ENCODE data around the gene ERH. TPM values are rescaled to one million over a fixed set of nuclear protein-coding genes. Genes with fewer than 3 reads are reported as not detected.

Gene ERH
- polyA plus RNA-seq, 3 donors from 2014 or later = 39.4 to 78.0 (median 66.7) TPM

DNA sequence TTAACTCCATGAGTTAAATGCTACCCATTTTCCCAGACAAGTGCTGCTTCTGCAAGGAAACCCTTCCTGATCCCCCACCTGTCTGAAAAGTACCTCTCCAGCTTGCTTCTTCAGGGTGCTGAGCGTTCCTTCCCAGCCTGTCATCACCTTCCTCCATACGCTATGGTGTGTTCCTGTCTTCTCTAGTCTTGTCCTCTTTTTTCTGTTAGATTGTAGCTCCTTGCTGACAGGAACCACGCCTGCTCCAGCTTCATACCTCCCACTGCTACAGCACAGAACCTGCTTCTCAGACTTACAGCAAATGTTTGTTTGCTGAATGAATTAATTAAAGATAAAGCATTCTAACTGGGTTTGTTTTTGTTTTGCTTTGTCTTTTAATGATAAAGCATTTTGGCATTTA is 39.1 kb downstream of the ERH start:
- DNase-seq = no peak
- peaks cover 8 to 10% of the 10 kb centered on the region in 2 donors for H3K4me1 Mint-ChIP-seq
- no peak overlapping the region for H3K4me3 Mint-ChIP-seq
- H3K36me3 Mint-ChIP-seq = no peaks in the 10 kb centered on the region
- H3K9me3 Mint-ChIP-seq = no peaks in the 10 kb centered on the region
- H3K27me3 Mint-ChIP-seq (ENCODE audit: low read depth in 3 of 3) = peaks cover 0 to 10% (median 2%) of the 10 kb centered on the region in 3 donors
- no peak overlapping the region for H3K27ac Mint-ChIP-seq

GRCh38 chr14:69358233-69358963 is 39.7 kb downstream of the ERH start:
- Mint-ChIP-seq H3K27me3 (ENCODE audit: low read depth in 3 of 3) (peaks cover 0 to 10% (median 4%) of the 10 kb centered on the region in 3 donors), H3K4me1 (peaks cover 8 to 10% of the 10 kb centered on the region in 2 donors), H3K4me3 (no peak overlapping the region), H3K36me3 (no peaks in the 10 kb centered on the region), H3K27ac (no peak overlapping the region), H3K9me3 (no peaks in the 10 kb centered on the region)
- DNase-seq = no peak

- H3K9me3 Mint-ChIP-seq = no peaks in the 10 kb centered on the region
- H3K4me3 Mint-ChIP-seq = no peak overlapping the region
- no peak for DNase-seq
- H3K27ac Mint-ChIP-seq = no peak overlapping the region
- peaks cover 0 to 5% (median 4%) of the 10 kb centered on the region in 3 donors for H3K27me3 Mint-ChIP-seq (ENCODE audit: low read depth in 3 of 3)
- peaks cover 8 to 10% of the 10 kb centered on the region in 2 donors for H3K4me1 Mint-ChIP-seq
- H3K36me3 Mint-ChIP-seq = no peaks in the 10 kb centered on the region
These were observed 40.4 kb downstream of the ERH start for GRCh38 chr14:69357544-69358200.

GRCh38 chr14:69356903-69357543 is 41.1 kb downstream of the ERH start:
- DNase-seq = no peak
- Mint-ChIP-seq H3K36me3 (no peaks in the 10 kb centered on the region), H3K9me3 (no peaks in the 10 kb centered on the region), H3K4me1 (peaks cover 8 to 10% of the 10 kb centered on the region in 2 donors), H3K4me3 (no peak overlapping the region), H3K27me3 (ENCODE audit: low read depth in 3 of 3) (peaks cover 0 to 5% (median 4%) of the 10 kb centered on the region in 3 donors), H3K27ac (no peak overlapping the region)

- no peak overlapping the region for H3K27ac Mint-ChIP-seq
- DNase-seq = no peak
These were observed 42.4 kb downstream of the ERH start for GRCh38 chr14:69355607-69356281.

DNA sequence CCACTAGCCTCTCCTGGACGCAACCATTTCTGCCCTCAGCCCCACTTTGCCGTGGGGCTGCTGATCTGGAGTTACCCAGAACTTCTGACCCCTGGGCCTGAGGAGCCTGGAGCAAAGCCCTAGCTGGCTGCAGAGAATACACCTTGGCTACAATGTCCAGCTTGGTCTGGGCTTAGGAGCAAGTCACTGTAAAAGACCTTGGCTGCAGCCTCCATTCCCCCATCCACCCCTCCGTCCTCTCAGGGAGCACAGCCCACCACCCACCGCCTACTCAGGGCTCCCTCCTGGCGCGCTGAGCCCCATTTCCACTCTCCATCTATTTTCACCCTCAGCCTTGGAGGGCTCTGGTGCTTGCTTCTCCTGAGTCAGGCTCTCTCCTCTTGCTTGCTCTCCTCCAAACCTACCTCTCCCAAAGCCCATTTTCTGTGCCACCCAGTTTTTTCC is 42.9 kb downstream of the ERH start:
- Mint-ChIP-seq H3K9me3 (no peaks in the 10 kb centered on the region), H3K27me3 (ENCODE audit: low read depth in 3 of 3) (peaks cover 0 to 8% (median 4%) of the 10 kb centered on the region in 3 donors), H3K4me1 (peaks cover 8 to 10% of the 10 kb centered on the region in 2 donors), H3K27ac (peak overlapping the region in 1 of 6 donors; percentile 66), H3K36me3 (no peaks in the 10 kb centered on the region), H3K4me3 (no peak overlapping the region)
- DNase-seq = no peak

More at GRCh38 chr14:69355607-69356281, 42.4 kb downstream of the ERH start:
- peaks cover 8 to 10% of the 10 kb centered on the region in 2 donors for H3K4me1 Mint-ChIP-seq
- no peaks in the 10 kb centered on the region for H3K9me3 Mint-ChIP-seq
- H3K4me3 Mint-ChIP-seq = no peak overlapping the region
- peaks cover 0 to 8% (median 4%) of the 10 kb centered on the region in 3 donors for H3K27me3 Mint-ChIP-seq (ENCODE audit: low read depth in 3 of 3)
- no peaks in the 10 kb centered on the region for H3K36me3 Mint-ChIP-seq

- peak; percentile 13 to 29 (median 19) for DNase-seq
- H3K27me3 Mint-ChIP-seq (ENCODE audit: low read depth in 3 of 3) = peaks cover 3 to 8% (median 5%) of the 10 kb centered on the region in 3 donors
- H3K27ac Mint-ChIP-seq = peak overlapping the region in 5 of 6 donors; percentile 17 to 83 (median 76)
- no peaks in the 10 kb centered on the region for H3K9me3 Mint-ChIP-seq
- H3K36me3 Mint-ChIP-seq = no peaks in the 10 kb centered on the region
- peaks cover 8 to 10% of the 10 kb centered on the region in 2 donors for H3K4me1 Mint-ChIP-seq
- peak overlapping the region in 4 of 5 donors; percentile 34 to 51 (median 40) for H3K4me3 Mint-ChIP-seq
These were observed 43.5 kb downstream of the ERH start for GRCh38 chr14:69354383-69355153.

DNA sequence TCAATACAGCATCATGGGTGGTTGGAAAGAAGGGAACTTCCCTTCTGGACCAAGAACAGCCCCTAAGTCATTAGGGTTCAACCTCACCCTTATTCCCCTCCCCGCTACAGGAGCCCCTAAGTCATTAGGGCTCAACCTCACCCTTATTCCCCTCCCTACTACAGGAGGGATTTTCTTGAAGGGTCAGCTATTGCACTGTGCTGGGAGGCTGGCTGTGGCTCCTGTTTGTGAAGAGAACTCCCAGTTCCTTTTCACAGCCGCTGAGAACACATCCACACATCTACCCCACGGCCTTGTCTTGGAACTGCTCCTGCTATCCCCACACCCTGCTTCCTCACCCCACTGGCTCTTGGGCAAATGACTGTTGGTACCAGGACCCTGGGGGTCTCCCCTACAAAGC is 44.9 kb downstream of the ERH start:
- H3K4me1 Mint-ChIP-seq = peaks cover 8 to 10% of the 10 kb centered on the region in 2 donors
- no peak for DNase-seq
- peaks cover 5 to 8% (median 6%) of the 10 kb centered on the region in 3 donors for H3K27me3 Mint-ChIP-seq (ENCODE audit: low read depth in 3 of 3)
- no peaks in the 10 kb centered on the region for H3K36me3 Mint-ChIP-seq
- H3K9me3 Mint-ChIP-seq = no peaks in the 10 kb centered on the region
- no peak overlapping the region for H3K27ac Mint-ChIP-seq
- H3K4me3 Mint-ChIP-seq = no peak overlapping the region

GRCh38 chr14:69351911-69352310 is 46.2 kb downstream of the ERH start:
- no peak for DNase-seq
- peaks cover 8 to 10% of the 10 kb centered on the region in 2 donors for H3K4me1 Mint-ChIP-seq
- H3K27me3 Mint-ChIP-seq (ENCODE audit: low read depth in 3 of 3) = peaks cover 5 to 9% (median 8%) of the 10 kb centered on the region in 3 donors
- H3K9me3 Mint-ChIP-seq = no peaks in the 10 kb centered on the region
- H3K27ac Mint-ChIP-seq = no peak overlapping the region
- H3K36me3 Mint-ChIP-seq = no peaks in the 10 kb centered on the region
- H3K4me3 Mint-ChIP-seq = no peak overlapping the region

DNA sequence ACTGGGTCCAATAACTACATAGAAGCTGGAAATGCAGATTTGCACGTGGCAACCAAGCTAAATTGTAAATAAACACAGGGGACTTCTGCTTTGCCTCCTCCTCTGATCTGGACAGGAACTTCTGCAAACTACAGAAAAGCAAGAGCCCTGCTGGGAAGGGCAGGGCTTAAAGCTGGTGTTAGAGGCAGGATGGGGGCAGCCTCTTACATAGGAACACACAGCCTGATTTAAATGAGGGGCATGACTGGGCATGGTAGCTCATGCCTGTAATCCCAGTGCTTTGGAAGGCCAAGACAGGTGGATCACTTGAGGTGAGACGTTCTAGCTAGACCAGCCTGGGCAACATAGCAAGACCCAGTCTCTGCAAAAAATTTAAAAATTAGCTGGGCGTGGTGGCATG is 46.7 kb downstream of the ERH start:
- Mint-ChIP-seq H3K27ac (no peak overlapping the region), H3K27me3 (ENCODE audit: low read depth in 3 of 3) (peaks cover 7 to 9% (median 8%) of the 10 kb centered on the region in 3 donors), H3K9me3 (no peaks in the 10 kb centered on the region), H3K36me3 (no peaks in the 10 kb centered on the region), H3K4me3 (no peak overlapping the region), H3K4me1 (peaks cover 8 to 10% of the 10 kb centered on the region in 2 donors)
- no peak for DNase-seq

DNA sequence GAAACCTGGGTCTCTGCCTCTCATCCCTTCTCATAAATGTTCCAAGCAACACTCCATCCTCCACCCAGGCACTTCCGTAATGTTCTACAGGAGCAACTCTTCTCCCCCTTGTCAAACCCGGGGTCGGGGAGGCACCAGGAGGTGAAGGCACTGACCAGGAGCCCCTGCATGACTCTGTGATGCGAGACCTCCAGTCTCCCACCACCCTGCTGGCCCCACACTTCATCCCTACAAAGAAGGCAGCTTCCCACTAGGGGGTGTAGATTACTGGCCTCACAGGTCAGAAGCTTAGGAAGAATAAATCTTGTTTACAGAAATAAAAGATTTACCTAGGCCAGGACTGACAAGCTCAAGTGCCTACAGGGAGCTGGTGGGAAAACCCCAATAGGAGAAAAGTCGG is 47.2 kb downstream of the ERH start:
- H3K36me3 Mint-ChIP-seq = no peaks in the 10 kb centered on the region
- peaks cover 8 to 10% of the 10 kb centered on the region in 2 donors for H3K4me1 Mint-ChIP-seq
- no peaks in the 10 kb centered on the region for H3K9me3 Mint-ChIP-seq
- no peak for DNase-seq
- H3K27ac Mint-ChIP-seq = no peak overlapping the region
- no peak overlapping the region for H3K4me3 Mint-ChIP-seq
- H3K27me3 Mint-ChIP-seq (ENCODE audit: low read depth in 3 of 3) = peaks cover 7 to 9% (median 8%) of the 10 kb centered on the region in 3 donors

DNA sequence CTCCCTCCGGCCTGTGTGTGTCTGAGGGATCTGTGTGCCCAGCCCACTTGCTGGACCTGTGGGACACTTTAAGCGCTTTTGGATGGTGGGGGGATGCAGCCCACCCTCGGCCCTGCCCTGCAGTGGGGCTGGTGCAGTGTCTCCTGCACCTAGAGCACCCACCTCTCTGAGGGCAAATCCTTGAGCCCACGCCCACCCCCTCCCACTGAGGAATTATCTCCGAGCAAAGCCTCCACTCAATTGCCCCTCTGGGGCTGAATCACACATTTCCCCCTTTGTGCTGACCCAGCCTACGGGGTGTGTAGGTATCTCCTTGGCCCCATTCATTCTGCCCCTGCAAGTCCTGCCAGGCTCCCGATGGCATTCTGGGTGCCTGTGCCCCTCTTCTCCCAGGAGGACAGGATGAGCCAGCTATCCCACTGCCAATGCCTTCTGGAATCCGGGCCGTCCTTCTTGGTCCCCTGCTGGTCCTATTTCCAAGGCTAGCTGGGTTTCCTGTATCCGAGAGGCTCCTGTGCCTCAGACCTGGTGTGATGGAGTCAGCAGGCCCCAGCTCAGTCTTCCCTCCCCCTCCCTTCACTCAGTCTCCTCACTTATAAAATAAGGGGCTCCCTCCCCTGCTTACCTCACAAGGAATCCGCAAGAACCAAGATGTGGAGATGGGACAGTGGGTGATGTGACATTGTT is 48.9 kb downstream of the ERH start:
- H3K27me3 Mint-ChIP-seq (ENCODE audit: low read depth in 3 of 3) = peaks cover 8 to 12% (median 10%) of the 10 kb centered on the region in 3 donors
- H3K4me3 Mint-ChIP-seq = no peak overlapping the region
- H3K4me1 Mint-ChIP-seq = peaks cover 1 to 2% of the 10 kb centered on the region in 2 donors
- no peak for DNase-seq
- H3K9me3 Mint-ChIP-seq = no peaks in the 10 kb centered on the region
- H3K36me3 Mint-ChIP-seq = no peaks in the 10 kb centered on the region
- no peak overlapping the region for H3K27ac Mint-ChIP-seq
